ENCODE data around the gene SLC22A6. TPM values are rescaled to one million over a fixed set of nuclear protein-coding genes. Genes with fewer than 3 reads are reported as not detected.

Gene SLC22A6
- total and polyA plus RNA-seq, 7 experiments from 2014 or later = not detected

DNA sequence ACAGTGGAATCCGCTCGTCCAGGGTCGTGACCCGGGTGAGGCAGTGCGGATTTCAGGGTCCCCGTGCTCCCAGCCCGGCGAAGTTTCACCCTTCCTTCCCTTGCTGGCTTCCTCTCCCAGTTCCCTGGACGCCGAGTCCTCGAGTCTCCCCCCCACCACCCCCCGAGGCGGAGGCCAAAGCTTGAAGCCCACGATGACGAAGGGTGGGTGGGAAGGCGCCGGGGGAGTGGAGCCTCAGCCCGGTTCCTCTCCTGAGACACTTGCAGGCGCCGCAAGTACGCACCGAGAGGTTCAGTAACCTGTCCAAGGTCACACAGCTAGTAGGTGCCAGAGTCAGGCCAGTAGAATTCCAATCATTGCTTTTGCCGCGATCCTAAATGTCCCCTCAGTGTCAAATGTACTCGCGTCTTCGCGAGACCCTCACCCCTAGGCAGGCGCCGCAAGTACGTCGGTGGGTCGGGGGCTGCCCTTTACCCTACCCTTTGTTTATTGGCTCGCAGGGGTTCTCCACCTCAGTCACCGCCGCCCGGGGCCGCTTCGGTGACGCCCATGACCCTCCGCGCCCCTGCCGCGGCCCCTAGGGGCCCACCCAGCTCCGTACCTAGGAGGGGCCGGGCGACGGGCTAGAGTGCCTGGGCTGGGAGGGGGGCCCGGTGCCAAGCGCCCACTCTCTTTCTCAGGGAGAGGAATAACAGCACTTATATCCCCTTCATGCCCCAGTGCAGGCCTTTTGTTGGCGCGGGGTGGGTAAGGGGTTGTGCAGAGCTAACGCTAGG, 57.9 kb downstream of the SLC22A6 start:
- DNase-seq (no peak), ATAC-seq (no peak)
- no peak overlapping the region for H3K27ac Mint-ChIP-seq
- peaks cover 69 to 88% (median 72%) of the 10 kb centered on the region in 5 donors for H3K27me3 Mint-ChIP-seq
- no peaks in the 10 kb centered on the region for H3K36me3 Mint-ChIP-seq
- ChIA-PET CTCF (interaction anchor here (0.7 to 1.0 kb wide), 2 partner anchors 20 to 96 kb away, joined by 3 to 4 read pairs; no protein-coding TSS in a partner anchor), POLR2A (interaction anchor here (0.7 kb wide), 1 partner anchor 219 kb away, joined by 3 read pairs; no protein-coding TSS in a partner anchor)
- Histone ChIP-seq H3K4me3 (ENCODE audit: low read length) (peak overlapping the region; percentile 30), H3K36me3 (ENCODE audit: control insufficient read depth in 2 of 3, insufficient read depth in 3 of 3, low read length in 3 of 3) (no peaks in the 10 kb centered on the region), H3K27me3 (ENCODE audit: control insufficient read depth in 2 of 2, insufficient read depth in 2 of 2, low read length in 2 of 2) (peaks cover 0 to 17% of the 10 kb centered on the region in 2 donors), H3K27ac (ENCODE audit: low read depth, low read length) (no peak overlapping the region), H3K9me3 (ENCODE audit: control insufficient read depth in 2 of 3, low read length in 3 of 3) (no peaks in the 10 kb centered on the region), H3K4me1 (ENCODE audit: control insufficient read depth in 2 of 2, insufficient read depth in 2 of 2, low read length in 2 of 2) (peaks cover 9 to 23% of the 10 kb centered on the region in 2 donors)
- H3K9me3 Mint-ChIP-seq = peaks cover 0 to 3% (median 0%) of the 10 kb centered on the region in 11 donors
- peak overlapping the region in 9 of 10 donors; percentile 59 to 88 (median 68) for H3K4me3 Mint-ChIP-seq
- intact Hi-C loops (cut with micrococcal nuclease) = no loop called here
- H3K4me1 Mint-ChIP-seq = peaks cover 8 to 37% (median 24%) of the 10 kb centered on the region in 7 donors

Other genes with a start within 250 kb of the SLC22A6 start
- 10 to 100 TPM in 3 of 5 experiments, 1 to 10 TPM in 2; 6.4 to 24.1 (median 19.0) TPM for gene ZBTB3, start 230.8 kb downstream of the SLC22A6 start, total RNA-seq
- 1 to 10 TPM; 4.1 to 7.7 TPM for gene ZBTB3, start 230.8 kb downstream of the SLC22A6 start, polyA plus RNA-seq
- 100 to 1,000 TPM in 1 of 5 experiments, 10 to 100 TPM in 4; 62.7 to 109 (median 77.8) TPM for gene POLR2G, start 223.4 kb downstream of the SLC22A6 start, total RNA-seq
- 100 to 1,000 TPM; 225 to 245 TPM for gene POLR2G, start 223.4 kb downstream of the SLC22A6 start, polyA plus RNA-seq
- gene TAF6L, start 213.6 kb downstream of the SLC22A6 start, total RNA-seq = 10 to 100 TPM; 13.1 to 34.9 (median 24.1) TPM
- gene TAF6L, start 213.6 kb downstream of the SLC22A6 start, polyA plus RNA-seq = 10 to 100 TPM in 1 of 2 donors, 1 to 10 TPM in 1; 8.4 to 13.9 TPM
- 10 to 100 TPM; 23.2 to 72.3 (median 50.9) TPM for gene TMEM179B, start 197.6 kb downstream of the SLC22A6 start, total RNA-seq
- gene TMEM179B, start 197.6 kb downstream of the SLC22A6 start, polyA plus RNA-seq = 100 to 1,000 TPM; 103 to 113 TPM
- gene TMEM223, start 193.0 kb downstream of the SLC22A6 start, total RNA-seq = 10 to 100 TPM in 3 of 5 experiments, 1 to 10 TPM in 2; 6.3 to 24.5 (median 21.0) TPM
- gene TMEM223, start 193.0 kb downstream of the SLC22A6 start, polyA plus RNA-seq = 10 to 100 TPM; 58.5 to 60.4 TPM
- 100 to 1,000 TPM in 4 of 5 experiments, 10 to 100 TPM in 1; 92.1 to 421 (median 195) TPM for gene NXF1, start 179.5 kb downstream of the SLC22A6 start, total RNA-seq
- gene NXF1, start 179.5 kb downstream of the SLC22A6 start, polyA plus RNA-seq = 100 to 1,000 TPM in 1 of 2 donors, 10 to 100 TPM in 1; 66.9 to 106 TPM
- 100 to 1,000 TPM in 2 of 5 experiments, 10 to 100 TPM in 3; 47.0 to 152 (median 57.3) TPM for gene STX5, start 152.9 kb downstream of the SLC22A6 start, total RNA-seq
- 10 to 100 TPM; 23.8 to 32.8 TPM for gene STX5, start 152.9 kb downstream of the SLC22A6 start, polyA plus RNA-seq
- gene TEX54, start 152.1 kb downstream of the SLC22A6 start, total RNA-seq = under 1 TPM in 1 of 5 experiments, not detected in 4; 0.89 TPM
- gene TEX54, start 152.1 kb downstream of the SLC22A6 start, polyA plus RNA-seq = 1 to 10 TPM; 1.6 to 2.1 TPM
- 100 to 1,000 TPM in 4 of 5 experiments, 10 to 100 TPM in 1; 87.2 to 279 (median 102) TPM for gene WDR74, start 145.4 kb downstream of the SLC22A6 start, total RNA-seq
- gene WDR74, start 145.4 kb downstream of the SLC22A6 start, polyA plus RNA-seq = 10 to 100 TPM; 55.0 to 56.9 TPM
- gene SLC3A2, start 104.1 kb downstream of the SLC22A6 start, total RNA-seq = 100 to 1,000 TPM; 159 to 239 (median 218) TPM
- 100 to 1,000 TPM; 118 to 189 TPM for gene SLC3A2, start 104.1 kb downstream of the SLC22A6 start, polyA plus RNA-seq
- not detected for gene CHRM1, start 63.6 kb downstream of the SLC22A6 start, total RNA-seq
- not detected for gene CHRM1, start 63.6 kb downstream of the SLC22A6 start, polyA plus RNA-seq
- not detected for gene SLC22A8, start 30.9 kb upstream of the SLC22A6 start, total RNA-seq
- gene SLC22A8, start 30.9 kb upstream of the SLC22A6 start, polyA plus RNA-seq = not detected
- gene SLC22A24, start 159.3 kb upstream of the SLC22A6 start, total RNA-seq = not detected
- gene SLC22A24, start 159.3 kb upstream of the SLC22A6 start, polyA plus RNA-seq = not detected